Measurements from ENCODE around the gene TEX53. TPM values are rescaled to one million over a fixed set of nuclear protein-coding genes. Genes with fewer than 3 reads are reported as not detected.
A peak's percentile ranks its signal among the peaks of the same experiment; 100 is the strongest.

TEX53 gene
- total and polyA plus RNA-seq, 4 donors: not detected

- Histone ChIP-seq H3K4me1 (ENCODE audit: control insufficient read depth, insufficient read depth, low read length) (no peaks in the 10 kb centered on the region), H3K27me3 (ENCODE audit: control insufficient read depth, insufficient read depth, low read length) (no peaks in the 10 kb centered on the region), H3K36me3 (ENCODE audit: control insufficient read depth, insufficient read depth, low read length) (peaks cover 27% of the 10 kb centered on the region), H3K4me3 (ENCODE audit: low read depth, low read length) (no peak overlapping the region), H3K9me3 (ENCODE audit: control insufficient read depth, insufficient read depth, low read length) (no peaks in the 10 kb centered on the region), H3K27ac (ENCODE audit: low read depth, low read length) (no peak overlapping the region)
- no CpG with 5 or more reads among the region's 1 CpG for WGBS (ENCODE audit: insufficient coverage)
- DNase-seq (ENCODE audit: low read depth in 4 of 6, low spot score in 6 of 6): no peak
Observed at GRCh38 chr9:114627553-114627952, 30.1 kb downstream of the TEX53 start.

GRCh38 chr9:114626415-114627020 lies 31.1 kb downstream of the TEX53 start:
- H3K27me3 ChIP-seq (ENCODE audit: control insufficient read depth, insufficient read depth, low read length): no peaks in the 10 kb centered on the region
- no peaks in the 10 kb centered on the region for H3K4me1 ChIP-seq (ENCODE audit: control insufficient read depth, insufficient read depth, low read length)
- WGBS (ENCODE audit: insufficient coverage): 89% methylated on average over 4 of the region's 4 CpGs
- H3K36me3 ChIP-seq (ENCODE audit: control insufficient read depth, insufficient read depth, low read length): peaks cover 34% of the 10 kb centered on the region
- H3K27ac ChIP-seq (ENCODE audit: low read depth, low read length): no peak overlapping the region
- no peak overlapping the region for H3K4me3 ChIP-seq (ENCODE audit: low read depth, low read length)
- no peaks in the 10 kb centered on the region for H3K9me3 ChIP-seq (ENCODE audit: control insufficient read depth, insufficient read depth, low read length)
- DNase-seq (ENCODE audit: low read depth in 4 of 6, low spot score in 6 of 6): no peak

GRCh38 chr9:114624677-114625076 lies 32.9 kb downstream of the TEX53 start:
- WGBS (ENCODE audit: insufficient coverage): 100% methylated on average over 1 of the region's 2 CpGs
- peaks cover 27% of the 10 kb centered on the region for H3K36me3 ChIP-seq (ENCODE audit: control insufficient read depth, insufficient read depth, low read length)

GRCh38 chr9:114621975-114622609 lies 35.5 kb downstream of the TEX53 start:
- Histone ChIP-seq H3K27me3 (ENCODE audit: control insufficient read depth, insufficient read depth, low read length) (no peaks in the 10 kb centered on the region), H3K4me3 (ENCODE audit: low read depth, low read length) (no peak overlapping the region), H3K9me3 (ENCODE audit: control insufficient read depth, insufficient read depth, low read length) (no peaks in the 10 kb centered on the region), H3K36me3 (ENCODE audit: control insufficient read depth, insufficient read depth, low read length) (peaks cover 28% of the 10 kb centered on the region), H3K4me1 (ENCODE audit: control insufficient read depth, insufficient read depth, low read length) (no peaks in the 10 kb centered on the region), H3K27ac (ENCODE audit: low read depth, low read length) (no peak overlapping the region)
- 90% methylated on average over 2 of the region's 2 CpGs for WGBS (ENCODE audit: insufficient coverage)
- peak in 2 of 6 donors; percentile 4 to 10 for DNase-seq (ENCODE audit: low read depth in 4 of 6, low spot score in 6 of 6)

More at GRCh38 chr9:114624677-114625076, 32.9 kb downstream of the TEX53 start:
- H3K27me3 ChIP-seq (ENCODE audit: control insufficient read depth, insufficient read depth, low read length): no peaks in the 10 kb centered on the region
- no peak overlapping the region for H3K27ac ChIP-seq (ENCODE audit: low read depth, low read length)
- H3K4me3 ChIP-seq (ENCODE audit: low read depth, low read length): no peak overlapping the region
- H3K9me3 ChIP-seq (ENCODE audit: control insufficient read depth, insufficient read depth, low read length): no peaks in the 10 kb centered on the region
- DNase-seq (ENCODE audit: low read depth in 4 of 6, low spot score in 6 of 6): no peak
- no peaks in the 10 kb centered on the region for H3K4me1 ChIP-seq (ENCODE audit: control insufficient read depth, insufficient read depth, low read length)

- DNase-seq (ENCODE audit: low read depth in 4 of 6, low spot score in 6 of 6): no peak
- peaks cover 27% of the 10 kb centered on the region for H3K36me3 ChIP-seq (ENCODE audit: control insufficient read depth, insufficient read depth, low read length)
- no peaks in the 10 kb centered on the region for H3K27me3 ChIP-seq (ENCODE audit: control insufficient read depth, insufficient read depth, low read length)
- no peak overlapping the region for H3K27ac ChIP-seq (ENCODE audit: low read depth, low read length)
- no peaks in the 10 kb centered on the region for H3K4me1 ChIP-seq (ENCODE audit: control insufficient read depth, insufficient read depth, low read length)
- no peak overlapping the region for H3K4me3 ChIP-seq (ENCODE audit: low read depth, low read length)
- WGBS (ENCODE audit: insufficient coverage): 90% methylated on average over 7 of the region's 7 CpGs
- H3K9me3 ChIP-seq (ENCODE audit: control insufficient read depth, insufficient read depth, low read length): no peaks in the 10 kb centered on the region
Observed at GRCh38 chr9:114621561-114621960, 36.0 kb downstream of the TEX53 start.

- no peak overlapping the region for H3K27ac ChIP-seq (ENCODE audit: low read depth, low read length)
- H3K27me3 ChIP-seq (ENCODE audit: control insufficient read depth, insufficient read depth, low read length): no peaks in the 10 kb centered on the region
- peaks cover 24% of the 10 kb centered on the region for H3K36me3 ChIP-seq (ENCODE audit: control insufficient read depth, insufficient read depth, low read length)
- no peak overlapping the region for H3K4me3 ChIP-seq (ENCODE audit: low read depth, low read length)
- no peaks in the 10 kb centered on the region for H3K4me1 ChIP-seq (ENCODE audit: control insufficient read depth, insufficient read depth, low read length)
- WGBS (ENCODE audit: insufficient coverage): 78% methylated on average over 6 of the region's 13 CpGs
- peak in 1 of 6 donors; percentile 30 for DNase-seq (ENCODE audit: low read depth in 4 of 6, low spot score in 6 of 6)
- H3K9me3 ChIP-seq (ENCODE audit: control insufficient read depth, insufficient read depth, low read length): no peaks in the 10 kb centered on the region
Observed at GRCh38 chr9:114619191-114619761, 38.3 kb downstream of the TEX53 start.

- H3K4me1 ChIP-seq (ENCODE audit: control insufficient read depth, insufficient read depth, low read length): peaks cover 15% of the 10 kb centered on the region
- DNase-seq (ENCODE audit: low read depth in 4 of 6, low spot score in 6 of 6): no peak
- no peaks in the 10 kb centered on the region for H3K9me3 ChIP-seq (ENCODE audit: control insufficient read depth, insufficient read depth, low read length)
- H3K27ac ChIP-seq (ENCODE audit: low read depth, low read length): no peak overlapping the region
- 69% methylated on average over 3 of the region's 4 CpGs for WGBS (ENCODE audit: insufficient coverage)
- no peak overlapping the region for H3K4me3 ChIP-seq (ENCODE audit: low read depth, low read length)
- H3K36me3 ChIP-seq (ENCODE audit: control insufficient read depth, insufficient read depth, low read length): peaks cover 17% of the 10 kb centered on the region
- H3K27me3 ChIP-seq (ENCODE audit: control insufficient read depth, insufficient read depth, low read length): no peaks in the 10 kb centered on the region
Observed at GRCh38 chr9:114616684-114617520, 40.7 kb downstream of the TEX53 start.

GRCh38 chr9:114614373-114614772 lies 43.2 kb downstream of the TEX53 start:
- Histone ChIP-seq H3K9me3 (ENCODE audit: control insufficient read depth, insufficient read depth, low read length) (no peaks in the 10 kb centered on the region), H3K36me3 (ENCODE audit: control insufficient read depth, insufficient read depth, low read length) (peaks cover 13% of the 10 kb centered on the region), H3K4me3 (ENCODE audit: low read depth, low read length) (no peak overlapping the region), H3K4me1 (ENCODE audit: control insufficient read depth, insufficient read depth, low read length) (peaks cover 23% of the 10 kb centered on the region), H3K27ac (ENCODE audit: low read depth, low read length) (no peak overlapping the region), H3K27me3 (ENCODE audit: control insufficient read depth, insufficient read depth, low read length) (no peaks in the 10 kb centered on the region)
- WGBS (ENCODE audit: insufficient coverage): no CpG with 5 or more reads among the region's 3 CpGs
- DNase-seq (ENCODE audit: low read depth in 4 of 6, low spot score in 6 of 6): no peak

GRCh38 chr9:114613919-114614318 lies 43.7 kb downstream of the TEX53 start:
- Histone ChIP-seq H3K4me1 (ENCODE audit: control insufficient read depth, insufficient read depth, low read length) (peaks cover 23% of the 10 kb centered on the region), H3K9me3 (ENCODE audit: control insufficient read depth, insufficient read depth, low read length) (no peaks in the 10 kb centered on the region), H3K36me3 (ENCODE audit: control insufficient read depth, insufficient read depth, low read length) (peaks cover 13% of the 10 kb centered on the region), H3K27me3 (ENCODE audit: control insufficient read depth, insufficient read depth, low read length) (no peaks in the 10 kb centered on the region), H3K4me3 (ENCODE audit: low read depth, low read length) (no peak overlapping the region), H3K27ac (ENCODE audit: low read depth, low read length) (no peak overlapping the region)
- no CpG with 5 or more reads among the region's 3 CpGs for WGBS (ENCODE audit: insufficient coverage)
- DNase-seq (ENCODE audit: low read depth in 4 of 6, low spot score in 6 of 6): no peak
